ENCODE data around the gene GSDMA.
"Not testable (repeated sequence)": the region's sequence is repeated elsewhere in the genome, so short reads cannot be mapped to it uniquely, and the experiment has no call there.

GSDMA gene

DNA sequence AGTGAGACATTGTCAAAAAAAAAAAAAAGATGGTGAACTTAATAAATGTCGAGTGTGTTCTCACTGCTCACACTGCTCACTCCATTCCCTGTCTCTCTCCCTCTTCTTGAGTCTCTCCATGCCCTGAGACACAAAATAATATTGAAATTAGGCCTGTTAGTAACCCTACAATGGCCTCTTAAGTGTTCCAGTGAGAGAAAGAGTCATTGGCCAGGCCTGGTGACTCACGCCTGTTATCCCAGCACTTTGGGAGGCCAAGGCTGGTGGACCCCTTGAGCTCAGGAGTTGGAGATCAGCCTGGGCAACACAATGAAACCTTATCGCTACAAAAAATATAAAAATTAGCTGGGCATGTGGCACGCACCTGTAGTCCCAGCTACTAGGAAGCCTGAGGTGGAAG is 36.3 kb downstream of the GSDMA start:
- DNase-seq, result no peak

DNA sequence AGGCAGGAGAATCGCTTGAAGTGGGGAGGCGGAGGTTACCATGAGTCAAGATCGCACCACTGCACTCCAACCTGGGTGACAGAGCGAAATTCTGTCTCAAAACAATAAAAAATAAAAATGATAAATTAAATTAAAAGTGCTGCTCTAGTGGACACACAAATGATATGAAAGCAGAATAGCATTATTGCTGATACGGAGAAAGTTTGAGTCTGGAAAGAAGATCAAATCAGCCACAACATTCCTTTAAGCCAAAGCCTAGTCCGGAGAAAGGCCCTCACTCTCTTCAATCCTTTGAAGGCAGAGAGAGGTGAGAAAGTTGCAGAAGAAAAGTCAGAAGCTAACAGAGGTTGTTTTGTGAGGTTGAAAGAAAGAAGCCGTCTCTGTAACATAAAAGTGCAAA is 37.4 kb downstream of the GSDMA start:
- no peak for DNase-seq

DNA sequence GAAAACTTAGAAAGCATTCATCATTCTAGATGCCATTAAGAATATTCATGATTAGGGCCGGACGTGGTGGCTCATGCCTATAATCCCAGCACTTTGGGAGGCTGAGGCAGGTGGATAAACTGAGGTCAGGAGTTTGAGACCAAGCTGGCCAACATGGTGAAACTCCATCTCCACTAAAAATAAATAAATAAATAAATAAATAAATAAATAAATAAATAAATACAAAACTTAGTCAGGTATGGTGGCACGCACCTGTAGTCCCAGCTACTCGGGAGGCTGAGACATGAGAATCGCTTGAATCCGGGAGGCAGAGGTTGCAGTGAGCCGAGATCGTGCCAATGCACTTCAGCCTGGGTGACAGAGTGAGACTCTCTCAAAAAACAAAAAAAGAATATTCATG is 38.5 kb downstream of the GSDMA start:
- DNase-seq, result not testable (repeated sequence)

DNA sequence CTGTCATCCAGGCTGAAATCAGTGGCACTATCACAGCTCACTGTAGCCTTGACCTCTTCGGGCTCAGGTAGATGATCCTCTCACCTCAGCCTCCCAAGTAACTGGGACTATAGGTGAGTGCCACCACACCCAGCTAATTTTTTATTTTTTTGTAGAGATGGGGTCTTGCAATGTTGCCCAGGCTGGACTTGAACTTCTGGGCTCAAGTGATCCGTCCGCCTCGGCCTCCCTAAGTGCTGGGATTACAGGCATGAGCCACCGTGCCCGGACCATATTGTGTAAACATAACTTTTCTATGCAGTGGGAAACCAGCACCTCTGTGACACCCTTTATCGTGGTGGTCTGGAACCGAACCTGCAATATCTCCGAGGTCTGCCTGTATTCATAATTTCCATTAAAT is 41.3 kb downstream of the GSDMA start:
- no peak for DNase-seq

DNA sequence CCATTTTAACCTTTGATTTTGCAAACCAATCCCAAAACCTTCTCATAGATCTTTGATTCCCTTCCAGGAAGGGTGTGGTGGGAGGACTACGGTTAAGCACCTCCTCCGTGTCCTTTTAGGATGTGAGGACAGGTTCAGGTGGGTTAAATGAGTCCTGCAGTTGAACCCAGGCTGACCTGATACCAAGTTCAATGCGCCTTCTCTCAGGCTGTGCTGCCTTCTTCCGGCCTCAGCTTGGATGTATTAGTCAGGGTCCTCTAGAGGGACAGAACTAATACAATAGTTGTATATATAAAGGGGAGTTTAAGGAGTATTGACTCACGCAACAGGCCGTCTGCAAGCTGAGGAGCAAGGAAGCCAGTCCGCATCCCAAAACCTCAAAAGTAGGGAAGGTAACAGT is 41.9 kb downstream of the GSDMA start:
- no peak for DNase-seq

DNA sequence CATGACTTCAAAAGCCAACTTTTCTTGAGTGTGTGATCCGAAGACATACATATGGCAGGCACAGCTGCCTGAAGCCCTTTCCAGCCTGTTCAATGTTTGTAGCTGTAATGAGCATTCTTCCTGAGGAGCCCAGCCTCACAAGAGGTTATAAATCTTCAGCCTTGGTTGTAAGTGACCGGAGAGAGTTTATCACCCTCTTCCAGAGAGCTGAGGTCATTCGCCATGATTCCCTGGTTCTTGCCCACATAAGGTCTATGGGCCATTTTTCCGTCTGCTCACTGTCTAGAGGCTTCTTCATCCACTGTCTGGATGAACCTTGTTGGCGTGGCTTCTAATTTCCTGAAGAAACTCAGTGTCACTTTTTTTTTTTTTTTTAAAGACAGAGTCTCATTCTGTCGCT is 42.7 kb downstream of the GSDMA start:
- DNase-seq, result no peak

DNA sequence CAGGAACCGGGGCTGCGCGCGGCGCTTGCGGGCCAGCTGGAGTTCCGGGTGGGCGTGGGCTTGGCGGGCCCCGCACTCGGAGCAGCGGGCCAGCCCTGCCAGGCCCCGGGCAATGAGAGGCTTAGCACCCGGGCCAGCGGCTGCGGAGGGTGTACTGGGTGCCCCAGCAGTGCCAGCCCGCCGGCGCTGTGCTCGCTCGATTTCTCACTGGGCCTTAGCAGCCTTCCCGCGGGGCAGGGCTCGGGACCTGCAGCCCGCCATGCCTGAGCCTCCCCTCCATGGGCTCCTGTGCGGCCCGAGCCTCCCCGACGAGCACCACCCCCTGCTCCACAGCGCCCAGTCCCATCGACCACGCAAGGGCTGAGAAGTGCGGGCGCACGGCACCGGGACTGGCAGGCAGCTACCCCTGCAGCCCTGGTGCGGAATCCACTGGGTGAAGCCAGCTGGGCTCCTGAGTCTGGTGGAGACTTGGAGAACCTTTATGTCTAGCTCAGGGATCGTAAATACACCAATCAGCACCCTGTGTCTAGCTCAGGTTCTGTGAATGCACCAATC is 48.2 kb downstream of the GSDMA start:
- DNase-seq, result not testable (repeated sequence)

DNA sequence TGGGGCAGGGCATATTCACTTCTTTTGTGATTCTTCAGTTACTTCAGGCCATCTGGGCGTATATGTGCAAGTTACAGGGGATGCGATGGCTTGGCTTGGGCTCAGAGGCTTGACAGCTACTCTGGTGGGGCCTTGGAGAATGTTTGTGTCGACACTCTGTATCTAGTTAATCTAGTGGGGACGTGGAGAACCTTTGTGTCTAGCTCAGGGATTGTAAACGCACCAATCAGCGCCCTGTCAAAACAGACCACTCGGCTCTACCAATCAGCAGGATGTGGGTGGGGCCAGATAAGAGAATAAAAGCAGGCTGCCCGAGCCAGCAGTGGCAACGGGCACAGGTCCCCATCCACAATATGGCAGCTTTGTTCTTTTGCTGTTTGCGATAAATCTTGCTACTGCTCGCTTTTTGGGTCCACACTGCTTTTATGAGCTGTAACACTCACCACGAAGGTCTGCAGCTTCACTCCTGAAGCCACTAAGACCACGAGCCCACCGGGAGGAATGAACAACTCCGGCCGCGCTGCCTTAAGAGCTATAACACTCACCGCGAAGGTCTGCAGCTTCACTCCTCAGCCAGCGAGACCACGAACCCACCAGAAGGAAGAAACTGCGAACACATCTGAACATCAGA is 49.3 kb downstream of the GSDMA start:
- not testable (repeated sequence) for DNase-seq

DNA sequence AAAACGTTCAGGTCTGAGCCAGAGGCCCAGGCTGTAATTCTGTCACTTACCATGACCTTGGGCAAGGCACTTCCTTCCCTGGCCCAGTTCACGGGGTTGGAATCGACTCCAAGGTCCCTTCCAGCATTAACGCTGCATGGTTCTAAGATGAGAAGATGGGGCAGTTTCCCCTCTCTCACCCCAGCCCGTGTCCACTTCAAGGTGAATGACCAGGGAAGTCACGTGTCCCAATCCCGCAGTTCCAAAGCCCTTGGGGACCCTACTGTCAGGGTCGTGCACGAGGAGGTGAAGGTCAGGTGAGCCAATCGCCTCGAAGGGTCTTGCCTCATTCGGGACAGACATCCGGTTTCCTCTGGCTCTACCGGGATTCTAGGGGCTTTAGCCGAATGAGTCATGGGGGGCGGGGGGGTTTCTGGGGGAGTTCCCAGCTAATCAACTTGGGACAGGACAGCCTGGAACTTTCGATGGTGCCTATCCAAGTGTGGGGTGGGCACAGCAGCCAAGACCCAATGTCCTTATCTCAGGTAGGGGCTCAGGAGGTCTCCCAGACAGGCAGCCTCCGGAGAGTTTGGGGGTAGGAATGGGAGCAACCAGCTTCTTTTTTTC is 51.7 kb downstream of the GSDMA start:
- no peak for DNase-seq

DNA sequence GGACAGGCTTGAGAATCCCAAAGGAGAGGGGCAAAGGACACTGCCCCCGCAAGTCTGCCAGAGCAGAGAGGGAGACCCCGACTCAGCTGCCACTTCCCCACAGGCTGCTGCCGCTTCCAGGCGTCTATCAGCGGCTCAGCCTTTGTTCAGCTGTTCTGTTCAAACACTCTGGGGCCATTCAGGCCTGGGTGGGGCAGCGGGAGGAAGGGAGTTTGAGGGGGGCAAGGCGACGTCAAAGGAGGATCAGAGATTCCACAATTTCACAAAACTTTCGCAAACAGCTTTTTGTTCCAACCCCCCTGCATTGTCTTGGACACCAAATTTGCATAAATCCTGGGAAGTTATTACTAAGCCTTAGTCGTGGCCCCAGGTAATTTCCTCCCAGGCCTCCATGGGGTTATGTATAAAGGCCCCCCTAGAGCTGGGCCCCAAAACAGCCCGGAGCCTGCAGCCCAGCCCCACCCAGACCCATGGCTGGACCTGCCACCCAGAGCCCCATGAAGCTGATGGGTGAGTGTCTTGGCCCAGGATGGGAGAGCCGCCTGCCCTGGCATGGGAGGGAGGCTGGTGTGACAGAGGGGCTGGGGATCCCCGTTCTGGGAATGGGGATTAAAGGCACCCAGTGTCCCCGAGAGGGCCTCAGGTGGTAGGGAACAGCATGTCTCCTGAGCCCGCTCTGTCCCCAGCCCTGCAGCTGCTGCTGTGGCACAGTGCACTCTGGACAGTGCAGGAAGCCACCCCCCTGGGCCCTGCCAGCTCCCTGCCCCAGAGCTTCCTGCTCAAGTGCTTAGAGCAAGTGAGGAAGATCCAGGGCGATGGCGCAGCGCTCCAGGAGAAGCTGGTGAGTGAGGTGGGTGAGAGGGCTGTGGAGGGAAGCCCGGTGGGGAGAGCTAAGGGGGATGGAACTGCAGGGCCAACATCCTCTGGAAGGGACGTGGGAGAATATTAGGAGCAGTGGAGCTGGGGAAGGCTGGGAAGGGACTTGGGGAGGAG is 52.5 kb downstream of the GSDMA start, which contains the start of gene CSF3:
Gene CSF3, plus strand, starts transcription at position 436 of the 993 bp plus-strand sequence. Its CDS starts 35 bp downstream, at position 471.
- no peak for DNase-seq

DNA sequence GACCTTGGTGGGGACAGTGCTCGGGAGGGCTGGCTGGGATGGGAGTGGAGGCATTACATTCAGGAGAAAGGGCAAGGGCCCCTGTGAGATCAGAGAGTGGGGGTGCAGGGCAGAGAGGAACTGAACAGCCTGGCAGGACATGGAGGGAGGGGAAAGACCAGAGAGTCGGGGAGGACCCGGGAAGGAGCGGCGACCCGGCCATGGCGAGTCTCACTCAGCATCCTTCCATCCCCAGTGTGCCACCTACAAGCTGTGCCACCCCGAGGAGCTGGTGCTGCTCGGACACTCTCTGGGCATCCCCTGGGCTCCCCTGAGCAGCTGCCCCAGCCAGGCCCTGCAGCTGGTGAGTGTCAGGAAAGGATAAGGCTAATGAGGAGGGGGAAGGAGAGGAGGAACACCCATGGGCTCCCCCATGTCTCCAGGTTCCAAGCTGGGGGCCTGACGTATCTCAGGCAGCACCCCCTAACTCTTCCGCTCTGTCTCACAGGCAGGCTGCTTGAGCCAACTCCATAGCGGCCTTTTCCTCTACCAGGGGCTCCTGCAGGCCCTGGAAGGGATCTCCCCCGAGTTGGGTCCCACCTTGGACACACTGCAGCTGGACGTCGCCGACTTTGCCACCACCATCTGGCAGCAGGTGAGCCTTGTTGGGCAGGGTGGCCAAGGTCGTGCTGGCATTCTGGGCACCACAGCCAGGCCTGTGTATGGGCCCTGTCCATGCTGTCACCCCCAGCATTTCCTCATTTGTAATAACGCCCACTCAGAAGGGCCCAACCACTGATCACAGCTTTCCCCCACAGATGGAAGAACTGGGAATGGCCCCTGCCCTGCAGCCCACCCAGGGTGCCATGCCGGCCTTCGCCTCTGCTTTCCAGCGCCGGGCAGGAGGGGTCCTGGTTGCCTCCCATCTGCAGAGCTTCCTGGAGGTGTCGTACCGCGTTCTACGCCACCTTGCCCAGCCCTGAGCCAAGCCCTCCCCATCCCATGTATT is 53.5 kb downstream of the GSDMA start:
- no peak for DNase-seq

DNA sequence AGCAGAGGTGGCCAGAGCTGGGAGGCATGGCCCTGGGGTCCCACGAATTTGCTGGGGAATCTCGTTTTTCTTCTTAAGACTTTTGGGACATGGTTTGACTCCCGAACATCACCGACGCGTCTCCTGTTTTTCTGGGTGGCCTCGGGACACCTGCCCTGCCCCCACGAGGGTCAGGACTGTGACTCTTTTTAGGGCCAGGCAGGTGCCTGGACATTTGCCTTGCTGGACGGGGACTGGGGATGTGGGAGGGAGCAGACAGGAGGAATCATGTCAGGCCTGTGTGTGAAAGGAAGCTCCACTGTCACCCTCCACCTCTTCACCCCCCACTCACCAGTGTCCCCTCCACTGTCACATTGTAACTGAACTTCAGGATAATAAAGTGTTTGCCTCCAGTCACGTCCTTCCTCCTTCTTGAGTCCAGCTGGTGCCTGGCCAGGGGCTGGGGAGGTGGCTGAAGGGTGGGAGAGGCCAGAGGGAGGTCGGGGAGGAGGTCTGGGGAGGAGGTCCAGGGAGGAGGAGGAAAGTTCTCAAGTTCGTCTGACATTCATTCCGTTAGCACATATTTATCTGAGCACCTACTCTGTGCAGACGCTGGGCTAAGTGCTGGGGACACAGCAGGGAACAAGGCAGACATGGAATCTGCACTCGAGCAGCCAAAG is 54.7 kb downstream of the GSDMA start:
- no peak for DNase-seq

DNA sequence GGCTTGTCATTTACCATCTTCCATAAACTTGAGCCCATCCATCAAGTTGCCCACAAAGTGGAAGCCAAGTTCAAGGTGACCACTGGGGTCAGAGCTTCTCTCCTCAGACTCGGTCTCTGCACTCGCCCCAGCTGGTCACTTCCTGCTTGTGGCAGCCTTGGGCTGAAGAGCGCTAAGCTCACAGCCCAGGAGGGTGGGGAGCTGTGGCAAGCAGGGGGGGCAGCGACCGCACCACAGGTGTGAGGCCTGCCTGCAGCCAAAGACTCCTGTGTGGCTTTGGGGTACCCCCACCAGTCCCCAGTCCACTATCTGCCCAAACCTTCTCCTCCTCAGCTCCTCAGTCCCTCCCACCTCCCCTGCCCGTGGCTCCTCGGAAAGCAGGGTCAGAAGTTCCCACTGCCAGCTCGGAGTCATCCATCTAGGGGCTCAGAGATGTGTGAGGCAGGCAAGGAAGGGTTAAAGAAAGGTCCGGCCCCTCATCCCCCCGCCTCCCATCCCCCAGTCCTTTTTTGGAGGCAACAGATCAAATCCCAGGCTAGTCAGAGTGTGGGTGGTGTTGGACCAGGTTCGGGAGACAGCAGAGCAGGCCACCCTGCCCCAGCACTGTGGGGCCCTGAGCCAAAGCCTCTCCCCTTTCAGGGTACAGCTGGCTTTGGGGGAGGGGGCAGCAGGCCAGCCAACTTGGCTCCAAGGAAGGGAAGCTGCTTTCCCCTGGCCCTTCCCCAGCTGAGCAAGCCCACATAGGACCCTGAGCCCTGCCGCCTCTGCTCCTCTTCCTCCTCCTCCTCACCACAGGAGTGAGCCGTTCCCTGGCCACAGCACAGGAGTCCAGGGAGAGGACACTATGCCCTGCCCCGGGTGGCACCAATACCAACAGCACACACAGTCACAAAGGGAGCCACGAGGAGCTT is 55.7 kb downstream of the GSDMA start:
- DNase-seq, result no peak

DNA sequence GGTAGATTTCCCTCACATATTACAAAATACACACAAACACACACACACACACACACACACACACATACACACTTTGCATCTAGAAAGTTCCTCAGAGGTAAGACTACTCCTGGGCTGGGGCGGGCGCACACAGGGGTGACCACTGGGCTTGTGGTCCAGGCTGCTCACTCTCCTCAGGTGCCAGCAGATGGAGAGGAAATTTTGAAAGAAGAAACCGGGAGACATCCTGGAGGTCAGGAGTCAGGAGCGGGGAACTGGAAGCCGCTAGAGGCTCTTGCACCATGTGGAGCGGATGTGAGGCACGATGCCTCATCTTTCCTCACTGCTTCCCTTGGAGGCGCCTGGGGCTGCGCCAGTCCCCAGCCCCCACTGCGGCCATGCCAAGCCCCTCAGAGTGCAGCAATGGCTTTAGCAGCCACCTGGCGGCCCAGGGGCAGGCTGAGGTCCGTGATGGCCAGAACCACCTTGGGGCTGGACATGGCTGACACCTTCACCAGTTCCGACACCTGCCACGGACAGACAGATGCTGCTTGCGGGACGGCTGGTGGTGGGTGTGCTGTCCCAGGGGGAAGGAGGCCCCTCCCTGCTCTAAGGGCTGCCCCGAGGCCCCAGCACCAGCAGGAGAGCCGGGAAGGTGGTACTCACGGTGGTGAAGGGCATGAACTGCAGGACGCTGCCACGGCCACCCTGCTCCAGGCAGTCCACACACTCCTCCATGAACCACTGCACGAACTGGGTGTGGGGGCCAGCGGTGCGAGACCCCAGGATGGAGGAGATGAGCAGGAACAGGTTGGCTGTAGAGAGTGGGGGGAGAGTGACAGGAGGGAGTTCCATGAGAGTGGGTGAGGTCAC is 56.6 kb downstream of the GSDMA start:
- peak; percentile 48 for DNase-seq

DNA sequence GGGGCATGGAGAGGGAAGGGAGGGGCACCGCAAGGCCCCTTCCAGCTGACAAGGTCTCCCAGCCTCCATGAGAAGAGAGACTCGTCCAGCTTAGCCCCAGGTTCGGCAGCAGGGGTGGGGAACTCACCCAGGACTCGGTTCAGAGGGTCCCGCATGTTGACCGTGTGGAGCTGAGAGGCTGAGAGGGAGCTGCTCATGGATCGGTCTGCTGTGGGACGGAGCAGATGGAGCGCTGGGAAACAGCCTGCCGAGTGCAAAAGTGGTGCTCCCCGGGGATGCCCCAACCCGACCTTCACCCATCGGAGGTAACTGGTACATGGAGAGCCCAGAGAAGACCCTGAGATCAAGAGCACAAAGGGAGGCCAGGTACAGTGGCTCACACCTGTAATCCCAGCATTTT is 57.3 kb downstream of the GSDMA start:
- no peak for DNase-seq

DNA sequence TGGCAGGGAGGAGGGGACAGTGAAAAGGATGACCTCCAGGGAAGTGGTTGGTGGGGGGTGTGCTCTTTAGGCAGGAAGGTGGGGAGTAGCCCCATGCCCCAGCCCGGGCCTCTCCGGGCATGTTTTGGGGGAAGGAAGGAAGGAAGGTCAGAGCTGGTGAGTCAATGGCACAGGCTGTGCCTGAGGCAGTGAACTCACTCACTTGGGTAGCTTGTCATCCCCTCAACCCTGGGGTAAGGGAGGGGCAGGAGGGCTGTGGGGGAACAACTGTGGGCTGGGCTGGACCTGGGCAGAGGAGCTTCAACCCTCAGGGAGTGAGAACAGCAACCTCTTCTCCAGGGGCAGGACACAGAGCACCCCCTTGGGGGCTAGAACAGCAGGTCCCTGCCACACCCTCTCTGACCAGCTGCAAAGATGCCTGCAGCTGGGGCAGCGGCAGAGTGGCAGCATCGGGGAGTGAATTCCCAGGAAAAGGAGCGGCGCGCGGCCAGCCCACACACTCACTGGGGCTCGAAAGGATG is 58.7 kb downstream of the GSDMA start:
- peak; percentile 69 for DNase-seq

DNA sequence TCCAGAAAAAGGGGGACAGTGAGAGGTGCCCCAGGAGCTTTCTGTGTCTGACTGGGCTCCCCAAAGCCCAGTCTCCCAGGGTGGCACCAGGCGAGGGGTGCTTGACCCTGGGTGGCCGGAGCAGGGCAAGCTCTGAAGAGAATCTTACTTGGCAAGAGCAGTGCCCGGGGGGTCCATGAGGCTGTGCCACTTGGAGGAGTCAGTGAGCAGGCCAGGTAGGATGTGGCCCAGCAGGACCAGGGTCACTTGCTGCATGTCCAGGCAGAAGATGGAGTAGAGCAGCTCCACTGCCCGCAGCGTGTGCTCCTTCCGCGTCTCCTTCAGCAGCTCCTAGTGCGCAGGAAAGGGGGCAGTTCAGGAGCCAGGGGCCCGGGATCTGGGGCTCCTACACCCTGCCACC is 59.7 kb downstream of the GSDMA start:
- no peak for DNase-seq

DNA sequence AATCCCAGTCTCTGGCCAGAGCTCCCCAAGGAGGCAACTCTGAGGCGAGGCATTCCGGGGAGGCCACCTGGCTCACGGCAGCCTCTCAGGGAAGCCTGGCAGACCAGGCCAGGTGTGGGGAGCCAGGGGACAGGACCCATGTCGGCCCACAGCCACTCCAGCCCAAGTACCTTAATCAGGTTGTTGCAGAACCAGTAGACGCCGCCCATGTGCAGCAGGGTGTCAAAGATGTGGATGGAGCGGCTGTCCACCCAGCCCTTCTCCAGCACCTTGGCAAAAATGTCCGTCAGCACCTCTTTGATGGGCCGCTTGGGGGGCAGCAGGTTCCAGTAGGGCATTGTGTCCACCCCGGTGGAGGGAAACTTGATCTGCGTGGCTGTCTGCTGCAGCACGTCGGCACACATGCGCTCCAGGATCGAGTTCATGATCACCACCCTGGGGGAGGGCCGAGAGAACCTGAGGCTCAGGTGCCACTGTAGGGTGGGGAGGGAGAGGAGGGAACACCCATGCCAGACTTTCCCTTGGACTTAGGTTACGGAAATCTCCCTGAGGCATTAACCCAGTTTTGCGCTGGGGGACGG is 60.2 kb downstream of the GSDMA start:
- DNase-seq, result no peak
